Measurements from ENCODE around the gene PPP1R15B. TPM values are rescaled to one million over a fixed set of nuclear protein-coding genes. Genes with fewer than 3 reads are reported as not detected.

PPP1R15B gene
- total RNA-seq, 1 experiment from 2014 or later, result 45.9 TPM

- Histone ChIP-seq H2BK20ac (ENCODE audit: low read depth, low read length, poor library complexity, severe bottlenecking) (no peak overlapping the region), H3K4me1 (ENCODE audit: insufficient read depth, low read length) (peaks cover under 1% of the 10 kb centered on the region; the same call in 1 of the 2 replicates), H4K20me1 (ENCODE audit: control insufficient read depth, insufficient read depth, insufficient read length) (no peaks in the 10 kb centered on the region), H2AFZ (ENCODE audit: low read length) (no peak overlapping the region), H3K23ac (ENCODE audit: insufficient read length, low read depth, low read length) (no peak overlapping the region), H3K14ac (ENCODE audit: insufficient read depth, low read length) (no peak overlapping the region), H3K27me3 (ENCODE audit: insufficient read depth, low read length) (no peaks in the 10 kb centered on the region), H3K4ac (ENCODE audit: low read depth, low read length) (no peak overlapping the region), H3K23me2 (ENCODE audit: insufficient read length, low read depth, low read length, poor library complexity, severe bottlenecking) (no peaks in the 10 kb centered on the region), H2BK5ac (ENCODE audit: insufficient read length, low read length) (no peak overlapping the region), H2AK5ac (ENCODE audit: insufficient read length, low read length) (no peak overlapping the region), H3K9ac (ENCODE audit: extremely low read depth, insufficient read length, low read length) (no peak overlapping the region), H4K91ac (ENCODE audit: insufficient read length, low read depth, low read length) (no peak overlapping the region), H4K8ac (replicated peaks; ENCODE audit: insufficient read length, low read depth, low read length) (no peak overlapping the region), H3K79me1 (ENCODE audit: insufficient read depth, low read depth, low read length, poor library complexity, severe bottlenecking) (no peaks in the 10 kb centered on the region), H3K27ac (ENCODE audit: insufficient read length, low read depth, low read length) (no peak overlapping the region), H3K56ac (ENCODE audit: insufficient read length, low read depth, low read length) (no peak overlapping the region), H3T11ph (ENCODE audit: low read length) (no peak overlapping the region), H3K18ac (ENCODE audit: insufficient read length, low read depth, low read length) (no peak overlapping the region), H3K79me2 (ENCODE audit: insufficient read depth, low read length) (no peaks in the 10 kb centered on the region), H2BK15ac (ENCODE audit: low read depth, low read length) (no peak overlapping the region), H3K9me3 (ENCODE audit: control insufficient read depth, low read depth, low read length) (no peaks in the 10 kb centered on the region), H2BK120ac (ENCODE audit: low read depth, low read length, poor library complexity, severe bottlenecking) (no peak overlapping the region), H3K4me2 (ENCODE audit: insufficient read depth, insufficient read length, low read length) (no peak overlapping the region), H4K5ac (ENCODE audit: insufficient read length, low read depth, low read length) (no peak overlapping the region), H2BK12ac (ENCODE audit: insufficient read length, low read depth, low read length) (no peak overlapping the region)
- H3K4me1 Mint-ChIP-seq, result peaks cover 30 to 33% of the 10 kb centered on the region in 2 experiments
- H3K36me3 Mint-ChIP-seq (ENCODE audit: insufficient read depth in 1 of 3, low read depth in 3 of 3), result peaks cover 14 to 39% (median 30%) of the 10 kb centered on the region in 3 experiments
- H3K27me3 Mint-ChIP-seq (ENCODE audit: low read depth), result no peaks in the 10 kb centered on the region
- no peak overlapping the region for H3K27ac Mint-ChIP-seq
- no peak for DNase-seq
- H3K4me3 Mint-ChIP-seq, result no peak overlapping the region
- no peak for TF ChIP-seq CTCF (conservative IDR thresholded peaks at IDR 0.05)
- H3K9me3 Mint-ChIP-seq, result no peaks in the 10 kb centered on the region
- no CpG with 5 or more reads among the region's 4 CpGs for WGBS (ENCODE audit: extremely low coverage, insufficient read length, low lambda C conversion rate)
Measured at GRCh38 chr1:204459706-204460105, 48.1 kb upstream of the PPP1R15B start.
